ENCODE data around the gene CERCAM. TPM values are rescaled to one million over a fixed set of nuclear protein-coding genes. Genes with fewer than 3 reads are reported as not detected.
"Not testable (repeated sequence)": the region's sequence is repeated elsewhere in the genome, so short reads cannot be mapped to it uniquely, and the experiment has no call there.

CERCAM gene
- total RNA-seq, 1 donor from 2014 or later = 7.0 TPM

GRCh38 chr9:128439273-128439672 is 18.6 kb downstream of the CERCAM start:
- ATAC-seq (no peak), DNase-seq (no peak)
- intact Hi-C loops (cut with micrococcal nuclease) = no loop called here

- ATAC-seq = no peak
- DNase-seq = no peak
- intact Hi-C loops (cut with micrococcal nuclease) = no loop called here
Observed at GRCh38 chr9:128442150-128442549, 21.5 kb downstream of the CERCAM start.

- intact Hi-C loops (cut with micrococcal nuclease); ATAC-seq; DNase-seq: not testable (repeated sequence)
Observed at GRCh38 chr9:128446505-128446904, 25.8 kb downstream of the CERCAM start.

DNA sequence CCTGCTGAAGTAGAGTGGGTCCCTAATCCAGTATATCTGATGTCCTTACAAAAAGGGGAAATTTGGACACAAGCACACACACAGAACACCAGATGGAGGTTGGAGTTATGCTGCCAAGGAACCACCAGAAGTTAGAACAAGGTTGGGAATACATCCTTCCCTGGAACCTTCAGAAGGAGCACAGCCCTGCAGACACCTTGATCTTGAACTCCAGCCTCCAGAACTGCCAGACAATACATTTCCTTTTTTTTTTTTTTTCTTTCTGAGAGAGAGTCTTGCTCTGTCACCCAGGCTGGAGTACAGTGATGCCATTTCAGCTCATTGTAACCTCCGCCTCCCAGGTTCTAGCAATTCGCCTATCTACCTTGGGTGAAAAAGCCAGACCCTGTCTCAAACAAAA is 28.1 kb downstream of the CERCAM start:
- ATAC-seq (no peak), DNase-seq (no peak)
- intact Hi-C loops (cut with micrococcal nuclease) = no loop called here

- ATAC-seq (no peak), DNase-seq (no peak)
- intact Hi-C loops (cut with micrococcal nuclease) = no loop called here
Observed at GRCh38 chr9:128454991-128455390, 34.3 kb downstream of the CERCAM start.

DNA sequence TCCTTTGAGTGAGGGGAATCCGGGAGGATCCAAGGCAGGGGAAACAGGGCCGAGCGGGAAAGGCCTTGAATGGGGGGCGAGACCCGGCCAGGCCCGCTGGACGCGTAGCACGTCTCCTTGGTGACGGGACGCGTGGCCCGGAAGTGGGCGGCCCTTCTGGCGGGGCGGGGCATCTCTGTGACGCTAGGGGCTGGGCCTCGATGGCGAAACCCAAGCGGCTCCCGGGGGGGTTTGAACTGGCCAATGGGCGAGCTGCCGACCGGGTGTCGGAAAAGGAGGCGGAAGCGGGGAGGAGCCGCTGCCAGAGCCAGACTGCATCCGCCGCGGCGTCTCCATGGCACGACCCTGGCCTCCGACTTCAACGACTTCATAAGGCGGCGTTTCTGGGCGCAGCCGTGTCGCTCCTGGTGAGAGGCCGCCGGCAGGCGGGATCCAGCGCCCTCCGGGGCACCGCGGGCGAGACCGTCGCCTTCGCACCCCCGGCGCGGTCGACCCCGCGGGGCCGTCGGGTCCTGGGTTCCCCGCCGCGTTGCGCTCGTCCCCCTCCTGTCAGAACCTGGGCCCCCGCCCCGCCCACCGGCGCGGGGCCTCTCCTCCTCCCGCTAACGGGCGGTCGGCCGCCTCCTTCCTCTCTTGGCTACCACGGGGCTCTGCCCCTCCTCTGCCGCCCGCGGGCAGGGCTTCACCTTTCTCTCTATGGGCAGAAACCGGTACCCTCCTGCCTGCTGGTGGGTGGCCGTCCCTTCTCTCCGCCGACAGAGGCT is 35.4 kb downstream of the CERCAM start, which contains the start of gene ODF2:
Gene ODF2, plus strand, starts transcription at position 158 of the 764 bp plus-strand sequence. Its CDS starts 86 bp downstream, at position 244.
- DNase-seq = peak; percentile 99
- ATAC-seq = peak; percentile 94
- intact Hi-C loops (cut with micrococcal nuclease) = no loop called here

- intact Hi-C loops (cut with micrococcal nuclease) = no loop called here
- peak; percentile 78 for ATAC-seq
- DNase-seq = peak; percentile 77
Observed at GRCh38 chr9:128456613-128457061, 36.0 kb downstream of the CERCAM start.

- intact Hi-C loops (cut with micrococcal nuclease) = no loop called here
- DNase-seq (no peak), ATAC-seq (no peak)
Observed at GRCh38 chr9:128457207-128457606, 36.5 kb downstream of the CERCAM start.

GRCh38 chr9:128459011-128459410 is 38.4 kb downstream of the CERCAM start:
- intact Hi-C loops (cut with micrococcal nuclease) = no loop called here
- ATAC-seq (peak; percentile 59), DNase-seq (peak; percentile 50)

DNA sequence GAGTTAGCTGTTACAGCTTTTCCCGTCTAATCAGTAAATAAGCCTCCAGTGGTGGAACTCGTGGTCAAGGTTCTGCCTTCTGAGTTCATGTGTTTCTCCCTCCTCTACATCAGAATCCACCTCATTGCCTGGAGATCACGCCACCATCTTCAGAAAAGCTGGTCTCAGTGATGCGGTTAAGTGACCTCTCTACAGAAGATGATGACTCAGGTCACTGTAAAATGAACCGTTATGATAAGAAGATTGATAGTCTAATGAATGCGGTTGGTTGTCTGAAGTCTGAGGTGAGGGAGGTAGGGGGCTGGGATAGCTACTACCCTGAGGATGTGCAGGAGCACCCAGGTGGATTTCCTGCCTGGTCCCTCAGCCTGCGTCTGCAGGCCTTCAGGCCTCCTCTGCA is 48.4 kb downstream of the CERCAM start:
- intact Hi-C loops (cut with micrococcal nuclease) = no loop called here
- no peak for DNase-seq
- ATAC-seq = no peak

- ATAC-seq (no peak), DNase-seq (no peak)
- intact Hi-C loops (cut with micrococcal nuclease) = no loop called here
Observed at GRCh38 chr9:128470560-128470959, 49.9 kb downstream of the CERCAM start.

GRCh38 chr9:128473104-128473503 is 52.4 kb downstream of the CERCAM start:
- no peak for ATAC-seq
- DNase-seq = no peak
- intact Hi-C loops (cut with micrococcal nuclease) = no loop called here

- intact Hi-C loops (cut with micrococcal nuclease) = no loop called here
- ATAC-seq (no peak), DNase-seq (no peak)
Observed at GRCh38 chr9:128475867-128476266, 55.2 kb downstream of the CERCAM start.

- ATAC-seq (no peak), DNase-seq (no peak)
- intact Hi-C loops (cut with micrococcal nuclease) = no loop called here
Observed at GRCh38 chr9:128479262-128479661, 58.6 kb downstream of the CERCAM start.

DNA sequence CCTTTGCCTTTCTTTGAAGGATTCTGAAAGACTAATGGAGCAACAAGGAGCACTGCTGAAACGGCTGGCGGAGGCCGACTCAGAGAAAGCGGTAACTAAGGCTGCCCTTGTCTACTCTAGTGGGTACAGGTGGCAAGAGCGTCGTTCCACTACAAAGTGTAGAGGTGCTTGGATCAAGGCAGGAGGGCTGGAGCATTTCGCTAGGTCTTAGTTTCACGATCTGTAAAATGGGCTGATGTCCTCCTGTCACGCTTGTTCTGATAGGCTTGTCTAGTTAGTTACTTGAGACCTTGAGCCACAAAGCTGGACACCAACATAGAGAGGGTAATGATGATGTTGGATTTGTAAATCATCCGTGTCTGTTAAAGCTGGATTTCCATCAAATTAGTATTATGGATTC is 60.9 kb downstream of the CERCAM start:
- DNase-seq (no peak), ATAC-seq (no peak)
- intact Hi-C loops (cut with micrococcal nuclease) = no loop called here

DNA sequence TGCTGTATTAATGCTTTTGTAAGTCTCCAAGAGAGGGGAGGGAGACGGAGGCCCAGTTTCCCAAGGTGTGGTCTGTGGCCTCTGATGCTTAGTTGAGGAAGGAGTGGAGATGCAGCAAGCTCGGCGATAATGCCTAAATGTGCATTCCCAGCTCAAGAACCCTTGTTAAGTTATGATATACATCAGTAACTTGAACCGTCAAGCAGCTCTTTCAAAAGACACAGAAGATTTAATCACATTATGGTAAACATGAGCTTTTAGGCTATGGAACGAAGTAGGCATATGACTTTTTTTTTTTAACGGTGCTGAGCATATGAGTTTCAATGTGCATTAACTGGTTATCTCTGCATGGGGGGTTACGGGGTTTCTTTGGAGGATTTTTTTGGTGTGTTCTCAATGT is 61.5 kb downstream of the CERCAM start:
- no peak for DNase-seq
- intact Hi-C loops (cut with micrococcal nuclease) = no loop called here
- ATAC-seq = no peak

DNA sequence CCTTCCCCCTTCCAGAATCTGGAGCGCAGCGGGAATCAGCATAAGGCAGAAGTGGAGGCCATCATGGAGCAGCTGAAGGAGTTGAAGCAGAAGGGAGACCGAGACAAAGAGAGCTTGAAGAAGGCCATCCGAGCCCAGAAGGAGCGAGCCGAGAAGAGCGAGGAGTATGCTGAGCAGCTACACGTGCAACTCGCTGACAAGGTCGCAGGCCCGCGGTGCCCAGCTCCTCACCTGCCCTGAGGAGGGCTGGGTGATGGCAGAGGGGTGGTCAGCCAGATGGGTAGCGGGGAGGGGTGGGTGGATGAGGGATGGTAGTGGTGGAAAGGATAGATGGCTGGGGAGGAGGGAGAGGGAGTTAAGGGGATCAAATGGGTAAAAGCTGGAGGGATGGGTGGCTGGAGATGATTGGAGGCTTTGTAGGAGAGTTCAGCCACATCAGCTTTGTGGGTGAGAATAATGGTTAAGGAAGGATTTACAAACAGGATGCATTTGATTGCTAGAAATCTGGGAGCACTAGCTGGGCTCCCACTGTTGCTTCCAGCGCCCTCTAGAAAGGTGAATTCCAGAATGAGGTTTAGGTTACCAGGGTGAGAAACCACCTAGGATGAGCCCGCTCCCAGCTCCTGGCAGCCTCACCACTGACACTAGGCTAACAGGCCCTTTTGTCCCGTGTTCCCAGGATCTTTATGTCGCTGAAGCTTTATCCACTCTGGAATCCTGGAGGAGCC is 64.2 kb downstream of the CERCAM start:
- DNase-seq = no peak
- ATAC-seq = no peak
- intact Hi-C loops (cut with micrococcal nuclease) = no loop called here

- intact Hi-C loops (cut with micrococcal nuclease) = no loop called here
- no peak for ATAC-seq
- no peak for DNase-seq
Observed at GRCh38 chr9:128485414-128485855, 64.8 kb downstream of the CERCAM start.

DNA sequence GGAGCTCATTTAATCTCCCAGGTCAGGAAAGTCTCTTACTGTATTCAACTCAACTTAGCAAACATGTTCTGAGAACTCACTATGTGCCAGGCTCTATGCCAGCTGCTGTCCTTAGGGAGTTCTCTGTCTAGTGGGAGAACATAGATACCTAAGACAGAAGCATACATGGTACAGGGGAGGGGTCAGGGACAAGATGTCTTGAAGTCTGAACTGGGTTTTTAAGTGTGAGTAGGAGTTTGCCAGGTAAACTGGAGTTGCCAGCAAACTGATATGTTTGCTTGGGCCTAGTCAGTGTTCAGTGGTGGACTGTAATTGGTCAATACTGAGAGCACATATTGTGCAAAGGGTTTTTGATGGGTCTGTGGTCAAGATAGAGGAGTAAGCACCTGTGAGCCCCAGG is 65.5 kb downstream of the CERCAM start:
- intact Hi-C loops (cut with micrococcal nuclease) = no loop called here
- DNase-seq = no peak
- no peak for ATAC-seq

Measured in left ventricle myocardium superior (tissue), 1 donor.